Measurements from ENCODE around the gene ELK1. TPM values are rescaled to one million over a fixed set of nuclear protein-coding genes. Genes with fewer than 3 reads are reported as not detected.

ELK1 gene
- total and polyA plus RNA-seq, 2 of the 8 experiments (the other 6 are each of a cell fraction or from before 2014, with no cell fraction given): 31.9 to 42.2 TPM

GRCh38 chrX:47611926-47612325 lies 38.4 kb downstream of the ELK1 start (continued):
- TF ChIP-seq CTCF (IDR thresholded peaks at IDR 0.05; ENCODE audit: control extremely low read depth in 1 of 3, insufficient read depth in 1 of 3, low read depth in 1 of 3, low read length in 3 of 3) (no peak), RXRA (IDR thresholded peaks at IDR 0.05; ENCODE audit: insufficient read depth, low read depth, low read length) (no peak)

Data from H1 (cell line).